Activated CD8-positive, alpha-beta memory T cell treated with anti-CD3 and anti-CD28 coated beads for 36 hours (primary cell): ENCODE data around the gene SMPD3. TPM values are rescaled to one million over a fixed set of nuclear protein-coding genes. Genes with fewer than 3 reads are reported as not detected.

ENCODE experiments used
- CTCF ChIA-PET: fragments of 350-600 bp; sonication (Branson Sonifier 250); formaldehyde crosslinking; loops from one replicate; lab custom pipeline; 2021; ENCODE audit warnings: antibody characterized with exemption; lab: Charles Lee
- POLR2A ChIA-PET: fragments of 350-600 bp; sonication (Branson Sonifier 250); formaldehyde crosslinking; loops from one replicate; lab custom pipeline; 2021; ENCODE audit warnings: antibody characterized with exemption; lab: Charles Lee
- total RNA-seq, 2 experiments: library from RNA; stranded (reverse); gene quantifications; one replicate each; pipeline ENCODE4 v1.2.3, GENCODE V29; 2021

The SMPD3 gene
- total RNA-seq, 2 experiments from 2014 or later: 0.19 TPM

- ChIA-PET POLR2A (no interaction called here), CTCF (interaction anchor here (0.6 to 1.1 kb wide), 2 partner anchors 10 to 684 kb away, joined by 3 read pairs; no protein-coding TSS in a partner anchor)
Observed at GRCh38 chr16:68378436-68379415, 69.6 kb downstream of the SMPD3 start.

GRCh38 chr16:68377667-68378393, 70.5 kb downstream of the SMPD3 start:
- POLR2A ChIA-PET: no interaction called here
- CTCF ChIA-PET: interaction anchor here (0.5 to 1.1 kb wide), 3 partner anchors 9 to 685 kb away, joined by 3 read pairs; no protein-coding TSS in a partner anchor

GRCh38 chr16:68377221-68377620, 71.1 kb downstream of the SMPD3 start:
- ChIA-PET CTCF (interaction anchor here (0.5 to 2.4 kb wide), 3 partner anchors 10 to 573 kb away, joined by 3 to 8 read pairs (median 3); no protein-coding TSS in a partner anchor), POLR2A (no interaction called here)

GRCh38 chr16:68376590-68376989, 71.7 kb downstream of the SMPD3 start:
- ChIA-PET POLR2A (no interaction called here), CTCF (interaction anchor here (0.8 to 2.4 kb wide), 2 partner anchors 9 to 20 kb away, joined by 3 to 8 read pairs; no protein-coding TSS in a partner anchor)

- ChIA-PET CTCF (interaction anchor here (2.4 kb wide), 1 partner anchor 20 kb away, joined by 8 read pairs; no protein-coding TSS in a partner anchor), POLR2A (no interaction called here)
Observed at GRCh38 chr16:68375801-68376536, 72.3 kb downstream of the SMPD3 start.

- CTCF ChIA-PET: interaction anchor here (2.4 kb wide), 1 partner anchor 21 kb away, joined by 8 read pairs; no protein-coding TSS in a partner anchor
- POLR2A ChIA-PET: no interaction called here
Observed at GRCh38 chr16:68374961-68375660, 73.2 kb downstream of the SMPD3 start.

- ChIA-PET CTCF (no interaction called here), POLR2A (no interaction called here)
Observed at GRCh38 chr16:68374246-68374805, 74.0 kb downstream of the SMPD3 start.

GRCh38 chr16:68373528-68374245, 74.6 kb downstream of the SMPD3 start:
- ChIA-PET CTCF (interaction anchor here (2.0 kb wide), 1 partner anchor 137 kb away, joined by 7 read pairs; no protein-coding TSS in a partner anchor), POLR2A (no interaction called here)

GRCh38 chr16:68372806-68373205, 75.5 kb downstream of the SMPD3 start:
- POLR2A ChIA-PET: no interaction called here
- CTCF ChIA-PET: interaction anchor here (2.0 kb wide), 1 partner anchor 138 kb away, joined by 7 read pairs; no protein-coding TSS in a partner anchor

- ChIA-PET CTCF (interaction anchor here (2.0 kb wide), 1 partner anchor 138 kb away, joined by 7 read pairs; no protein-coding TSS in a partner anchor), POLR2A (no interaction called here)
Observed at GRCh38 chr16:68372381-68372720, 76.0 kb downstream of the SMPD3 start.

GRCh38 chr16:68371706-68372380, 76.5 kb downstream of the SMPD3 start:
- ChIA-PET CTCF (interaction anchor here (0.5 to 2.9 kb wide), 4 partner anchors 10 to 146 kb away, joined by 3 to 8 read pairs (median 6); partner anchors contain the start of gene SLC7A6), POLR2A (no interaction called here)

- CTCF ChIA-PET: interaction anchor here (0.5 to 2.9 kb wide), 5 partner anchors 10 to 147 kb away, joined by 3 to 8 read pairs (median 6); partner anchors contain the start of gene SLC7A6
- POLR2A ChIA-PET: no interaction called here
Observed at GRCh38 chr16:68371276-68371651, 77.0 kb downstream of the SMPD3 start.

GRCh38 chr16:68370581-68371275, 77.6 kb downstream of the SMPD3 start:
- POLR2A ChIA-PET: no interaction called here
- CTCF ChIA-PET: interaction anchor here (1.3 to 2.9 kb wide), 4 partner anchors 11 to 140 kb away, joined by 4 to 8 read pairs (median 6); partner anchors contain the start of gene SLC7A6

GRCh38 chr16:68369697-68370580, 78.4 kb downstream of the SMPD3 start:
- CTCF ChIA-PET: interaction anchor here (0.7 to 2.9 kb wide), 9 partner anchors 8 to 141 kb away, joined by 3 to 8 read pairs (median 4); partner anchors contain the start of gene SLC7A6
- POLR2A ChIA-PET: no interaction called here

GRCh38 chr16:68369168-68369567, 79.1 kb downstream of the SMPD3 start:
- ChIA-PET CTCF (interaction anchor here (0.7 to 4.1 kb wide), 11 partner anchors 9 to 152 kb away, joined by 3 to 18 read pairs (median 4); partner anchors contain the start of gene SLC7A6), POLR2A (no interaction called here)
